NOMO-1 treated with DMSO at 0.1 percent for 48 hours (cell line): ENCODE measurements around the gene TRIM14.

ENCODE experiments used
- DNase-seq: peaks from one replicate; lab custom pipeline; 2025; ENCODE audit not compliant: unreplicated experiment; lab: John Stamatoyannopoulos, UW

Gene TRIM14

DNA sequence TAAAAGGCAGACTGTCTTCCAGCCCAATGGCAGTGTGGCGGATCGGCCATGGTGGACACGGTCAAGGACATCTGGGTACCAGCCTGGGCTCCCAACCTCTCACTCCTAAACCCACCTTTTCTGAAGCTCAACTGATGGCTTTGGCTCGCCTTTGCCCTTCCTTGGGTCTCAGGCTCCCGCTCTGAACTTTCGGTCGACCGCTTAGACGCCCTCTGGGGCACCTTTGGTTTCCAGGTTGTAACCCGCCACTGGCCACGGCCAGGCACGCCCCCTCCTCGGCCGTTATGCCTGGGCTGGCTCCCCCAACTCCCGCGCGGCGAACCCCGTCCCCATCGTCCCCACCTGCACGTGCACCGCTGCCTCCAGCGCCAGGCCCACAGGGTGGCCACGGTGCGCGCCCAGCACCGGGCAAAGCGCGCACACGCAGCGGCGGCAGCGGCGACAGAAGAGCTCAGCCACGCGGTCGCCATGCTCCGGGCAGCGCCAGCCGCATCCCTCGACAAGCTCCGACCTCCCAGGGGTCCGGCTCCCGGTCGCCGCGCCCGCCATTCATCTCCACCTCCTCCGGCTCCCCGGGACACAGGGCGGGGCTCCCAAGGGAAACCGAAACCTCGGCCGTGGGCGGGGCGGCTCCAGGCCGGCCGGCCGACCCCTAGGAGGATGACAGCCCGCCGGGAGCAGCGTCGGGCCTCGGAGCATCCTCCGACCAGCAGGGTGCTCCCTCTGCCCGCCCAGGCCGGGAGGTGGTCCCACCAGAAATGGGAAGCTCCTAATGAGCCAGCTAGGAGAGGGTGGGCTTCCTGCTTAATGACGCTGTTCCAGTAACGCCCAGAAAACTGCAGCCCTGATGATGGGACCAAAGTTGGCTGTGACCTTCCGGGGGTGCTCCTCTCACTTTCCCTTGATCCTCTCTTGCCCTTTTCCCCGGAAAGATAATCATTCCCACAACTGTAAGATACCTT lies at the start of gene TRIM14:
TRIM14 (minus strand) TSS at position 583 of the 962 bp plus-strand sequence; CDS start at position 549, 34 bp downstream.
- peak; percentile 61 for DNase-seq

DNA sequence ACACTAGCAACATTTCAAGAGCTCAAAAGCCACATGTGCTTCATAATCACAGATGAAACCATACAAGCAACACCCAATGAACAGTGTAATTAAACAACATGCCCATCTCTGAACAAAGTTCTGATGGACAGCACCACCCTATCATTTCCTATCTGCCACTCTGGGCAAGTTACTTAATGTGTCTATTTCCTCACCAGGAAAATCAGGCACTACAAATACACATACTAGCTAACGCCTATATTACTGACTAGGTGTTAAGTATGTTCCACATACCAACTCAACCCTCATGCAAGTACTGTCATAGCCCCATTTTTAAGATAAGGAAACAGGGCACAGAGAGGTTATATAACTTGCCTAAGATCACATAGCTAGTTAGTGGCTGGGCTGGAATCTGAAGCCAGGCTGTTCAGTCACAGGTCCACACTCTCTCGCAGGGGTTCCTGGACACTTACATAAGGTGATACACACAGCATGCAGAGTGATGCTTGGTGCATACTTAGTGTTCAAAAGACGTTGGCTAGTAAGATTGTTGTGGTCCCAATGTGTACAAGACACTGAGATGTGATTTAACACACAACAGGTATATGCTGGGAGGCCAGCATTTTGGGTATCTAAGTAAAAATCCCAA lies 49.2 kb upstream of the TRIM14 start:
- no peak for DNase-seq

DNA sequence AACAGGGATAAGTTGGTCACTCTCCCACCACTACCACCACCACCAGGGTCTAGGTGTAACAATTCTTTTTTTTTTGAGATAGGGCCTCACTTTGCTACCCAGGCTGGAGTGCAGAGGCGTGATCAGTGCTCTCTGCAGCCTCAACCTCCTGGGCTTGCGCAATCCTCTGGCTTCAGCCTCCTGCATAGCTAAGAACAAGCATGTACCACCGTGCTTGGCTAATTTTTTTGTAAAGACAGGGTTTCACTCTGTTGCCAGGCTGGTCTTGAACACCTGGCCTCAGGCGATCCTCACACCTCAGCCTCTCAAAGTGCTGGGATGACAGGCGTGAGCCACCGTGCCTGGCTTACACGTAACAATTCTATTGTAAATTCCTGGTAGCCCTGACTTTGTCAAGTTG lies 45.9 kb upstream of the TRIM14 start:
- DNase-seq, result peak; percentile 13

- DNase-seq, result no peak
Observed at GRCh38 chr9:98162613-98163012, 43.6 kb upstream of the TRIM14 start.

GRCh38 chr9:98161851-98162250 lies 42.8 kb upstream of the TRIM14 start:
- no peak for DNase-seq

- no peak for DNase-seq
Observed at GRCh38 chr9:98159790-98160189, 40.8 kb upstream of the TRIM14 start.

DNA sequence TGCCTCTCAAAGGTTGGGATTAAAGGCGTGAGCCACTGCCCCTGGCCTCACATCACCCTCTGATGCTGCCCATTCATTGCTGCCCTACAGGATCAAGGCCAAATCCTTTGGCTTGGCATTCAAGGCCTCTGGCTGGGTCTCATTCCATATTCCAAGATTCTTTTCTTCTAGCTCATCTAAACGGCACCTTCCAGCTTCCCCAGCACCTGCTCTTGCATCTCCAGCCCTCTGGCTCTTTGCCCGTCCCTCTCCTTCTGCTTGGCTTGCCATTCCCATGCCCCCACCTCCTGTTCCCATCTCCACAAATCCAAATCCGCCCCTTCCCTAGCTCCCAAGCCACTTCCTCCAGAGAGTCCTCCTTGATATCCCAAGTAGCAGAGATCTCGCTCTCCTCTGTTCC lies 40.3 kb upstream of the TRIM14 start:
- DNase-seq, result no peak

- no peak for DNase-seq
Observed at GRCh38 chr9:98158071-98158831, 39.2 kb upstream of the TRIM14 start.

- DNase-seq, result no peak
Observed at GRCh38 chr9:98157372-98157771, 38.4 kb upstream of the TRIM14 start.

DNA sequence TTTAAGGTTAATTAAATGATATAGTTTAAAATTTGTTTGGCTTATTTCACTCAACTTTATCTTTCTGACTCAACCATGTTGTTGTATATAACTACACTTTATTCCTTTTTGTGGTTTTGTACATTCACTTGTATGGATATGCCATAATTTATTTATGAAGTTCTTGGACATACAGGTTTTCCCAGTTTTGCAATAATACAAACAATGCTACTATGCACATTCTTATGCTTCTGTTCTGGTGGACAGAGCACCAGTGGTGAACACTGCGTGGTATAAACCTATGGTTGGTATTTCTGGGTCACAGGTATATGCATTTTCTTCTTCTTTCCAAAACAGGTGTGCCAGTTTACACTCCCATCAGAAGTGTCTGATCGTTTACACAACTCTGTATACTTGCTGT lies 35.7 kb upstream of the TRIM14 start:
- DNase-seq, result no peak

DNA sequence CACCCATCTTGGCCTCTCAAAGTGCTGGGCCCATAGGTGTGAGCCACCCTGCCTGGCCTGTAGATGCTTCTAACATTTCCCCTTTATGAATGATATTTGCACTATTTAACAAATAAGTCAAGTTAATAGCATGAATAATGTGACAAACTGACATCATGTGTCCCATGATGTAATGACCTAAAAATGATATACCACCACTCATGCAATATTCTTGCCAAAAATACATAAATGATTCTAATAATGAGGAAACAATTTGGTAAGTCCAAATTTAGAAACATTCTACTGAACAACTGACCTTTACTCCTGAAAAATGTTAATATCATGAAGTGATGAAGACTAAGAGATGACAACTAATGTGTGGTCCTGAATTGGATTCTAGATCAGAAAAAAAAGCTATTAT lies 33.5 kb upstream of the TRIM14 start:
- DNase-seq, result no peak

DNA sequence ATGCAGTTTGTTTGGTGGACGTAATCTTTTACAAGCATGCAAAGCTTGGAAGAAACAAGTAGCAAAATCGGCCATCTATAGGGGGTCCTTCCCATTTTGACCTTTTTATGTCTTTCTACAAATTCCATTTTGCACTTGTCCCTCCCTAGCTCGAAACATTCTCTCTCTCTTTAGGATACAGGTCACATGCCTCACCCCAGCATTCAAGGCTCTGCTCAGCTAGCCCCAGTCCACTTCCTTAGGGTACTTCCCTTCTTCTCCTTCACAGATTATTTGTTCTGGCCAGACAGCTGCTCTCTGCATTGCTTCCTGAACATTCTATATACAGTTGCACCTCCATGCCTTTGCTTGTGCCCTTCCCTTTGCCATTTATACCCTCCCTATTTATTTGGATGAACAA lies 31.7 kb upstream of the TRIM14 start:
- DNase-seq, result peak; percentile 18

DNA sequence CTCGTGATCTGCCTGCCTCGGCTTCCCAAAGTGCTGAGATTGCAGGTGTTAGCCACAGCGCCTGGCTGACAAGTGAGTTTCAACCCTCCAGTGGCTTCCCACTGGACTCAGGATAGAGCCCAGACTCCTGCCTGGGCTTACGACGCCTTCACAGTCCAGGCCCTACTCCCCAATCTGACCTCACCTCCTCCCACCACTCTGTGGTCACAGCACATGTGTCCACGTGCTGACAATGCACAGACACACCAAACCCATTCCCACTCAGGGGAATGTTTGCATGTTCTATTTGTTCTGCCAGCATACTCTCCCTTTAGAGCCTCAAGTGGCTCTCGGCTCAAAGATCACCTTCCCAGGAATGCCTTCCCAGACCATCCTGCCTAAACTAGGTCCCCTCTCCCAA lies 31.1 kb upstream of the TRIM14 start:
- DNase-seq, result no peak

DNA sequence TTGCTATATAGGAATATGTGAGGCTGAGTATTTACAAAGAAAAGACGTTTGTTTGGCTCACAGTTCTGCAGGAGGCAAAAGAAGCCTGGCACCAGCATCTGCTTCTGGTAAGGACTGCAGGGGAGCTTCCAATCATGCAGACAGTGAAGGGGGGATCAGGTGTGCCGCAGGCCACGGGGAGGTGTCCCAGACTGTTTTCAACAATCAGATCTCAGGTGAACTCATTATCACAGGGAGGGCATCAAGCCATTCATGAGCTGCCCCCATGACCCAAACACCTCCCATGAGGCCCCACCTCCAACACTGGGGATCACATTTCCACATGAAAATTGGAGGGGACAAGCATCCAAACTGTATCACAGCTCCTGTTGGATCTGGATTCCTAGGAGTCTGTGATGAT lies 30.4 kb upstream of the TRIM14 start:
- no peak for DNase-seq

DNA sequence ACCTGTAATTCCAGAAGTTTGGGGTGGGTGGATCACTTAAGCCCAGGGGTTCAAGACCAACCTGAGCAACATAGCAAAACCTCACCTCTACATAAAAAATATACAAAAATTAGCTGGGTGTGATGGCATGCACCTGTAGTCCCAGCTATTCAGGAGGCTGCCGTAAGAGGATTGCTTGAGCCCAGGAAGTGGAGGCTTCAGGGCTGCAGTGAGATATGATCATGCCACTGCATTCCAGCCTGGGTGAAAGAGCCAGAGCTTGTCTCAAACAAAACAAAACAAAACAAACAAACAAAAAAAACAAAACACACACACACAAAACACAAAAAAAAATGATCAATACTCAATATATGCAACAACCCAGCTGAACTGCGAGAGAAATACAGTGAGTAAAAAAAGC lies 29.5 kb upstream of the TRIM14 start:
- no peak for DNase-seq

GRCh38 chr9:98147582-98147981 lies 28.6 kb upstream of the TRIM14 start:
- peak; percentile 18 for DNase-seq

DNA sequence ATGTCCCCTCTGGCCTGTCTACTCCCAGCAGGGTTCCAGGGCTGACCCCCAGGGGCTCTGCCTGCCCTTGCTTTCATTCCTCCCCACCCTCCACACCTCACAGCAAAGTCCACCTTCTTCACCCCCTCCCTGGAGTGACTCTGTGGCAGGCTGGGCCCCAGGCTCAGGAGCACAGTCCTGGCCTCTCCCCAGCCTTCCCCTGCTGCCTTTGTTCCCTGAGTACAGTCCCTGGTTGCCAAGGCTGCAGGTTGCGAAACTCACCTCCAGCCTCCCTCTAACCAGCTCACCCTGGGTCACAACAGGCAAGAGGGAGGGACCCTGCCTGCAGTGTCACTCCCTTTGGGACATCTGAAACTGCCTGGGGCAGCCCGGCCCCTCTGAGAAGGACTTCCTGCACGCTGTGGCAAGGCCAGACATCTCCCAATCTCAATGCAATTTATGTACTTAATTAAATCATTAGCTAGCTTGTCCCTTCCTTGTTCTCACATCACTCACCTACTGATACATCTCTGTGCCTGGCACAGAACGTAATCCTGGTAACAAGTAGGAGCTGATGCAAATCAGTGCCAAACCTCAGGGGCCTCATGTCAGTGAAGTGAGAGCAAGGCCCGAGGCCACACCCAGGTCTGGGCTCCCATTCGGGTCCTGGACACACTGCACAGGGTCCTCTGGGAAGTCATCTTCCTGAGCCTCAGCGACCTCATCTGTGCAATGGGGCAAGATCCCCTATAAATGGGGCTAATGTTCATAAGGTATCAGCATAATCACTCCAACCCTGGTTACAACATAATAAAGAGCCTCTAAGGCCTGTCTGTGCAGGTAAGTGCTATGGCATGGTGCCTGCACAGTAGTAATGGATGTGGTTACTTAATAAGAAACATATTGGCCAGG lies 27.3 kb upstream of the TRIM14 start:
- peak; percentile 90 for DNase-seq

DNA sequence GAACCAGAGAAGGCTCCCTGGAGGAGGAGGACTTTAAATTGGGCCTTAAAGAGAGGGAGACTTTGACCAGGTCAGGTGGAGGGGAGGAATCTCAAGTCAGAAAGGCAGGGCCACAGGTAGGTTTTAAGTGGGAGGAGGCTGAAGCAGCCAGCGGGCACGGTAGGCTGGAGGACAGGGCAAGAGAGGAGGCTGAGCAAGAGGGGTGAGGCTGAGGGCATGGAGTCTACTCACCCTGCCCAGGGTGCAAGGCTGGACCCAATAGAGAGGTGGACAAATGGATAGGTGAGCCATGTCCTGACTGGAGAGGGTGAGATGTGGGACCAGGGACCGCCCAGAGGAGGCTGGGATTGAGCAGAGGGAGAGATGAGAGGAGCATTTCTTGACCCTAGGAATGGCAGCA lies 25.6 kb upstream of the TRIM14 start:
- DNase-seq, result no peak

DNA sequence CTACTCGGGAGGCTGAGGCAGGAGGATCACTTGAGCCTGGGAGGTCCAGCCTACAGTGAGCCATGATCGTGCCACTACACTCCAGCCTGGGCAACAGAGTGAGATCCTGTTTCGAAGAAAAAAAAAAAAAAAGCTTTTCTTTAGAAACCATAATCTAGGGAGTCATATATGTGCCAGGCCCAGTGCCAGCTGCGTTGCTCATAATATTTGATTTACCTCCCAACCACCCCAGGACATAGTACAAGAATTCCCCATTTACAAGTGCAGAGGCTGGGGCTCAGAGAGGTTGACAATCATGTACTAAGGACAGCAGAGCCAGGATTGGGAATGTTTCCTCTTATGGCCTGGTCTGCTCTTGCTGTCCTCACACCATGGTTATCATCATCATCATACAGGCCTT lies 25.1 kb upstream of the TRIM14 start:
- no peak for DNase-seq

DNA sequence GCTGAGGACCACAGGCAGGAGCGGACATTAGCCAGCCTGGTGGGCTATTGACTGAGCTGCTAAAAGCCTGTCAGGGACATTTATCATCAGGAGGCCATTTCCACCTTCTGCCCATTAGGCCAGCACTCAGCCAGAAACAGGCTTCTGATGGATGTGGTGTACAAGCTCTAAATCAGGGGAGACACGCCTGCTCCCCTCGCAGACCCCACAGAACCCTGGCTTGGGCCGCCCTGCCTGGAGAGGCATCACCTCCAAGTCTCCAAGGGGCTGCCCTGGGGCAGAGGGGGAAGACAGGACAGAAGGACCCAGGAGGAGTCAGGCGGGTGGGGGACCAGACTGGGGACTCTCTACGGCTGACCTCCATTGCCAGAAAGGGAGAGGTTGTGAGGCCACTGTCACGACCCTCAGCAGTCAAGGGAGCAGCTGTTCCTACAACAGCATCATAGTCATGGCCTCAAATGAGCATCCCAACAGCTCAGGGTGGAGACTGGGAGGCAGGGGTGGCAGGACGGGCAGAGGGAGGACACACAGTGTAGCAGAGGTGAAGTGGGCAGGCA lies 24.0 kb upstream of the TRIM14 start:
- no peak for DNase-seq
